Lower leg skin (tissue), 4 donors: ENCODE results near the gene ZNF618. TPM values are rescaled to one million over a fixed set of nuclear protein-coding genes. Genes with fewer than 3 reads are reported as not detected.

Source experiments
- DNase-seq, 2 donors: peaks; one replicate each; pipeline ENCODE4 v3.0.0-alpha.2; 2019; ENCODE audit warnings: low spot score in 2 of 2
- H3K4me3 ChIP-seq: fragments of 200-600 bp; sonication (generic); 2 replicates; pipeline ENCODE4 v1.5.1; 2017; ENCODE audit warnings: mild to moderate bottlenecking, low read depth; ENCODE audit not compliant: poor library complexity, severe bottlenecking
- CTCF ChIP-seq, 3 donors: fragments of 450-650 bp; IDR thresholded peaks; one replicate each; pipeline ENCODE4 v1.5.1; 2016; ENCODE audit warnings: antibody characterized with exemption in 3 of 3, mild to moderate bottlenecking in 3 of 3, moderate library complexity in 2 of 3
- POLR2A ChIP-seq, 2 donors: fragments of 450-650 bp; IDR thresholded peaks; one replicate each; pipeline ENCODE4 v1.6.1; 2016 to 2017; ENCODE audit warnings: antibody characterized with exemption in 2 of 2, mild to moderate bottlenecking in 1 of 2, moderate library complexity in 1 of 2
- WGBS, 2 donors: methylation state at CpG; one replicate each; pipeline ENCODE4 v1.1.5; 2018; 5-methylcytosine and 5-hydroxymethylcytosine counted together
- intact Hi-C: fragments of 100-400 bp; cut with DNase I; formaldehyde crosslinking; loops from one replicate; pipeline ENCODE4 v1.15.0; 2023; ENCODE audit warnings: low total_unique reads
- total RNA-seq, 4 donors: library from RNA; depleted of rRNA; stranded (reverse); fragments of >200 nt; gene quantifications; one replicate each; pipeline ENCODE4 v1.1.0, GENCODE V29; 2016

ZNF618 gene
- total RNA-seq, 4 donors from 2014 or later: 1.1 to 4.1 (median 2.5) TPM

- WGBS, 2 donors: 85 to 91% methylated on average over 9 of the region's 9 CpGs
- peak in 1 of 2 donors; percentile 70 for DNase-seq
- TF ChIP-seq POLR2A (IDR thresholded peaks at IDR 0.05) (no peak), CTCF (IDR thresholded peaks at IDR 0.05) (no peak)
- H3K4me3 ChIP-seq: no peak overlapping the region
- intact Hi-C loops: no loop called here
Measured at GRCh38 chr9:114093761-114094505, 217.8 kb downstream of the ZNF618 start.

DNA sequence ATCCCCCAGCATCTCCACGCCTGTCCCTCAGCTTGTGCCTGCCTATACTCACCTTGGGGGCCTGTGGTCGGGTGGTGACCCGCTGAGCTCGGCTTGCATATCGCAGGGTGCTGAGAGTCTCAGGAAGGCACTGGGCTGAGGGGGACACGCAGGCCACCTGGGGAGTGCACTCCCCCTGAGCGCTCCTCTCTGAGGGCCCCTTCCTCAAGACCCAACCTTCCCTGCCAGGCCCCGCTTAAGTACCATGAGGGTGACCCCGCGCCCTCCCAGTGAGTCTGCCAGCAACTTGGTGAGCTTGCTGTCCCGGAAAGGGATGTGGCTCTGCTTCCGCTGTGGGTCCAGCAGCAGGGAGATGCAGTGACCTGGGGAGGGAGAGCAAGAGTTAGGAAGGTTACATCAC is 218.9 kb downstream of the ZNF618 start:
- TF ChIP-seq CTCF (IDR thresholded peaks at IDR 0.05): no peak
- no peak for TF ChIP-seq POLR2A (IDR thresholded peaks at IDR 0.05)
- 90 to 95% methylated on average over 12 of the region's 12 CpGs for WGBS, 2 donors
- peak in 1 of 2 donors; percentile 76 for DNase-seq
- no peak overlapping the region for H3K4me3 ChIP-seq
- intact Hi-C loops: no loop called here

- TF ChIP-seq CTCF (IDR thresholded peaks at IDR 0.05) (no peak), POLR2A (IDR thresholded peaks at IDR 0.05) (no peak)
- WGBS, 2 donors: 88 to 94% methylated on average over 9 of the region's 9 CpGs
- intact Hi-C loops: no loop called here
- DNase-seq: peak in 1 of 2 donors; percentile 70
- H3K4me3 ChIP-seq: no peak overlapping the region
Measured at GRCh38 chr9:114096041-114096511, 220.0 kb downstream of the ZNF618 start.

DNA sequence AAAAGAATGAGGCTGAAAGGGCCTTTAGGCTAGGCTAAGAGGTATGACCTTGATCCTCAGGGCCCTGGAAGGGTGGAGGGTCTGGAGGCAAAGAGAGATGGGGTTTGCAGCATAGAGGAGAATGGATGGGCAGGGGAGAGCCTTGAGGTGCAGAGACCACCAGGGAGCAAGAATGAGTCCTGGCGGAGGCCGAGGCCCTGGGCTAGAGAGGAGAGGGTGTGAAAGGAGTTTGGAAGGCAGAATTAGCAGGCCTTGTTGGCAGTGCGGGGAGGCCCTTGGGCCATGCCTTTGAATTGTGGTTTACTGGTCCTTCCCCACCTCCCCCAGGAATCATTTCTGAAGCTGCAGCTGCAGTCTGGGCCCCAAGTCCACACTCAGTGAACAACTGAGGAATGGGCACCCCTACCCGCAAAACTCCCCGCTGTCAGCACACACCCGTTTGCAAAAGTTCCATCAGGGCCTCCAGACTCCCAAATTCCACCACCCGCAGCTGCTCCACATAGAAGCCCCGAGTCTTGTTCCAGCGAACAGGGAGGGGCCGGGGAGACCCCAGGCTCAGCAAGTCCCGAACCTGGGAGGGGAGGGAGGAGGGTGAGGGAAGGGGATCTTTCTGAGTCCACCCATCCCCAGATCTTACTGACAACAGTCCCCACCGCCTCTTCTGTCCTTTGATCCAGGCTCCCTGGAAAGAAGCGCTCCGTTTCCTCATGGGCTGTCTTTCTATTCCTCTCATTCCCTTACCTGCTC is 220.9 kb downstream of the ZNF618 start:
- TF ChIP-seq CTCF (IDR thresholded peaks at IDR 0.05) (no peak), POLR2A (IDR thresholded peaks at IDR 0.05) (no peak)
- WGBS, 2 donors: 67 to 74% methylated on average over 14 of the region's 14 CpGs
- H3K4me3 ChIP-seq: no peak overlapping the region
- intact Hi-C loops: no loop called here
- DNase-seq: peak in 1 of 2 donors; percentile 74

GRCh38 chr9:114097613-114098020 is 221.5 kb downstream of the ZNF618 start:
- DNase-seq: peak in 1 of 2 donors; percentile 85
- peak overlapping the region; percentile 6 for H3K4me3 ChIP-seq
- TF ChIP-seq CTCF (IDR thresholded peaks at IDR 0.05) (no peak), POLR2A (IDR thresholded peaks at IDR 0.05) (no peak)
- intact Hi-C loops: no loop called here
- 20 to 32% methylated on average over 14 to 18 of the region's 18 CpGs for WGBS, 2 donors
